Epithelial cell of alveolus of lung (primary cell): ENCODE data around the gene SLC34A3. TPM values are rescaled to one million over a fixed set of nuclear protein-coding genes. Genes with fewer than 3 reads are reported as not detected.

Experiments
- total RNA-seq: library from RNA; depleted of rRNA; stranded (reverse); fragments of >200 nt; gene quantifications from 2 replicates; pipeline ENCODE4 v1.2.1, GENCODE V29; 2015

Gene SLC34A3
- total RNA-seq, 1 donor from 2014 or later: not detected

Other genes starting within 250 kb of the SLC34A3 start
- 1.9 TPM in 1 of 2 replicates, not detected in the other for gene LCNL1, start 247.9 kb upstream of the SLC34A3 start, total RNA-seq
- 19.1 and 33.0 TPM in 2 replicates for gene PAXX, start 238.5 kb upstream of the SLC34A3 start, total RNA-seq
- 3.1 and 6.2 TPM in 2 replicates for gene CLIC3, start 234.3 kb upstream of the SLC34A3 start, total RNA-seq
- 14.9 and 15.8 TPM in 2 replicates for gene ABCA2, start 202.7 kb upstream of the SLC34A3 start, total RNA-seq
- not detected in 2 replicates for gene FUT7, start 198.8 kb upstream of the SLC34A3 start, total RNA-seq
- gene NPDC1, start 184.7 kb upstream of the SLC34A3 start, total RNA-seq: 25.2 and 54.9 TPM in 2 replicates
- gene ENTPD2, start 176.8 kb upstream of the SLC34A3 start, total RNA-seq: 0.72 TPM in 1 of 2 replicates, not detected in the other
- gene SAPCD2, start 160.3 kb upstream of the SLC34A3 start, total RNA-seq: 5.0 and 10.7 TPM in 2 replicates
- 5.7 and 11.7 TPM in 2 replicates for gene UAP1L1, start 153.4 kb upstream of the SLC34A3 start, total RNA-seq
- gene MAN1B1, start 143.9 kb upstream of the SLC34A3 start, total RNA-seq: 50.3 and 94.1 TPM in 2 replicates
- gene DPP7, start 116.2 kb upstream of the SLC34A3 start, total RNA-seq: 69.8 and 123 TPM in 2 replicates
- not detected in 2 replicates for gene GRIN1, start 91.7 kb upstream of the SLC34A3 start, total RNA-seq
- not detected in 2 replicates for gene LRRC26, start 60.9 kb upstream of the SLC34A3 start, total RNA-seq
- gene TMEM210, start 58.8 kb upstream of the SLC34A3 start, total RNA-seq: not detected in 2 replicates
- gene ANAPC2, start 42.3 kb upstream of the SLC34A3 start, total RNA-seq: 7.8 and 20.0 TPM in 2 replicates
- gene SSNA1, start 42.2 kb upstream of the SLC34A3 start, total RNA-seq: 61.1 and 99.0 TPM in 2 replicates
- 7.8 and 12.2 TPM in 2 replicates for gene TPRN, start 30.2 kb upstream of the SLC34A3 start, total RNA-seq
- gene TMEM203, start 25.3 kb upstream of the SLC34A3 start, total RNA-seq: 45.5 and 57.0 TPM in 2 replicates
- 8.3 and 15.6 TPM in 2 replicates for gene NDOR1, start 25.2 kb upstream of the SLC34A3 start, total RNA-seq
- 0.13 and 6.3 TPM in 2 replicates for gene RNF208, start 8.7 kb upstream of the SLC34A3 start, total RNA-seq
- gene CYSRT1, start 5.7 kb upstream of the SLC34A3 start, total RNA-seq: under 0.01 and 1.9 TPM in 2 replicates
- not detected in 2 replicates for gene RNF224, start 3.4 kb upstream of the SLC34A3 start, total RNA-seq
- 224 and 626 TPM in 2 replicates for gene TUBB4B, start 10.4 kb downstream of the SLC34A3 start, total RNA-seq
- gene STPG3, start 20.4 kb downstream of the SLC34A3 start, total RNA-seq: not detected in 2 replicates
- gene NELFB, start 24.4 kb downstream of the SLC34A3 start, total RNA-seq: 49.1 and 60.2 TPM in 2 replicates
- 38.1 and 52.4 TPM in 2 replicates for gene TOR4A, start 46.8 kb downstream of the SLC34A3 start, total RNA-seq
- gene NRARP, start 71.4 kb downstream of the SLC34A3 start, total RNA-seq: 0.78 and 1.8 TPM in 2 replicates
- gene EXD3, start 192.3 kb downstream of the SLC34A3 start, total RNA-seq: 4.8 and 9.7 TPM in 2 replicates
- gene NOXA1, start 192.5 kb downstream of the SLC34A3 start, total RNA-seq: 0.26 TPM in 1 of 2 replicates, not detected in the other
- gene ENTPD8, start 210.5 kb downstream of the SLC34A3 start, total RNA-seq: not detected in 2 replicates
- 27.4 and 49.7 TPM in 2 replicates for gene NSMF, start 228.4 kb downstream of the SLC34A3 start, total RNA-seq